ENCODE measurements around the gene PIP4K2C. TPM values are rescaled to one million over a fixed set of nuclear protein-coding genes. Genes with fewer than 3 reads are reported as not detected.

Gene PIP4K2C
- polyA plus RNA-seq, 2 of the 4 experiments (the other 2 are of a cell fraction) = 35.3 to 62.9 TPM

GRCh38 chr12:57607958-57608663, 17.1 kb downstream of the PIP4K2C start:
- whole genome bisulfite sequencing (ENCODE audit: missing lambda C conversion rate) = 90% methylated on average over 12 of the region's 12 CpGs
- no peak overlapping the region for H3K4me2 ChIP-seq
- H3K4me1 ChIP-seq = peaks cover 24% of the 10 kb centered on the region; the same call in 2 of the 3 replicates
- no peak overlapping the region for H3K4me3 ChIP-seq
- no peak overlapping the region for H3K27ac ChIP-seq
- DNase-seq (ENCODE audit: low read depth in 1 of 2, low spot score in 1 of 2) (no peak), FAIRE-seq (no peak), ATAC-seq (no peak)
- ChIA-PET POLR2A (no interaction called here), CTCF (interaction anchor here (0.9 to 20.9 kb wide), 6 partner anchors 8 to 40 kb away, joined by 3 to 336 read pairs (median 3); partner anchors contain the start of gene B4GALNT1)
- no peaks in the 10 kb centered on the region for H3K9me3 ChIP-seq
- TF ChIP-seq JUNB (IDR thresholded peaks at IDR 0.05) (no peak), FOSB (CRISPR knock-in tag; IDR thresholded peaks at IDR 0.05) (no peak), EHMT2 (IDR thresholded peaks at IDR 0.05; ENCODE audit: low read depth) (no peak), PBX3 (IDR thresholded peaks at IDR 0.05) (no peak), CBX2 (IDR thresholded peaks at IDR 0.05; ENCODE audit: borderline replicate concordance, low read depth) (no peak), MAX (IDR thresholded peaks at IDR 0.05) (no peak), ELK1 (IDR thresholded peaks at IDR 0.05; ENCODE audit: low read depth, low read length) (no peak), HDAC2 (IDR thresholded peaks at IDR 0.05) (no peak), CHD2 (IDR thresholded peaks at IDR 0.05; ENCODE audit: low read length, partially characterized antibody) (no peak), ZFP36 (IDR thresholded peaks at IDR 0.05; ENCODE audit: borderline replicate concordance, partially characterized antibody) (no peak), GATA3 (IDR thresholded peaks at IDR 0.05; ENCODE audit: borderline replicate concordance) (no peak), RNF2 (IDR thresholded peaks at IDR 0.05; ENCODE audit: borderline replicate concordance, low read depth) (no peak), EP300 (IDR thresholded peaks at IDR 0.05) (no peak)

GRCh38 chr12:57609101-57609780, 18.2 kb downstream of the PIP4K2C start:
- TF ChIP-seq BCL3 (IDR thresholded peaks at IDR 0.05) (no peak), HEYL (CRISPR knock-in tag; IDR thresholded peaks at IDR 0.05) (no peak), EHMT2 (IDR thresholded peaks at IDR 0.05; ENCODE audit: low read depth) (no peak), RCOR1 (IDR thresholded peaks at IDR 0.05; ENCODE audit: low read depth, low read length) (no peak), PHF8 (IDR thresholded peaks at IDR 0.05; ENCODE audit: borderline replicate concordance, low read depth) (no peak), CBX8 (IDR thresholded peaks at IDR 0.05) (no peak), HOXB13 (CRISPR knock-in tag; IDR thresholded peaks at IDR 0.05; ENCODE audit: low read depth) (no peak), JUN (IDR thresholded peaks at IDR 0.05) (no peak), RAD21 (conservative IDR thresholded peaks at IDR 0.05 in 1 of 2, IDR thresholded peaks at IDR 0.05 in 1 of 2) (no peak), HDAC2 (IDR thresholded peaks at IDR 0.05) (no peak), EP300 (IDR thresholded peaks at IDR 0.05) (no peak), TP53 (CRISPR knock-in tag; IDR thresholded peaks at IDR 0.05) (no peak)
- H3K4me3 ChIP-seq = no peak overlapping the region
- ATAC-seq = no peak
- no peak for DNase-seq (ENCODE audit: low read depth in 1 of 2, low spot score in 1 of 2)
- peaks cover 19% of the 10 kb centered on the region; the same call in 2 of the 3 replicates for H3K4me1 ChIP-seq
- H3K4me2 ChIP-seq = no peak overlapping the region
- ChIA-PET POLR2A (interaction anchor here (0.6 to 0.7 kb wide), 2 partner anchors 10 to 92 kb away, joined by 4 to 7 read pairs; no protein-coding TSS in a partner anchor), CTCF (interaction anchor here (0.7 to 20.9 kb wide), 6 partner anchors 9 to 42 kb away, joined by 3 to 336 read pairs (median 4); partner anchors contain the start of gene B4GALNT1)
- no peak for FAIRE-seq
- no peaks in the 10 kb centered on the region for H3K9me3 ChIP-seq
- WGBS (ENCODE audit: missing lambda C conversion rate) = 88% methylated on average over 16 of the region's 19 CpGs
- no peak overlapping the region for H3K27ac ChIP-seq

Measured in A549 (cell line).